Activated CD4-positive, alpha-beta T cell treated with anti-CD3 and anti-CD28 coated beads, Interleukin-2, Interleukin-4, amounts not matched to agents 100 ng/mL and 50 ng/mL, durations not matched to agents 16 hours and 8 hours (primary cell): ENCODE results near the gene SPECC1L.

ENCODE experiments used
- DNase-seq: peaks from one replicate; pipeline ENCODE4 v3.0.0-alpha.2; 2020; ENCODE audit warnings: low spot score

The SPECC1L gene

GRCh38 chr22:24428751-24429410 is 158.2 kb downstream of the SPECC1L start:
- no peak for DNase-seq

- DNase-seq = peak; percentile 82
Measured at GRCh38 chr22:24429411-24430365, 159.1 kb downstream of the SPECC1L start.

- no peak for DNase-seq
Measured at GRCh38 chr22:24430431-24431308, 160.0 kb downstream of the SPECC1L start.

- no peak for DNase-seq
Measured at GRCh38 chr22:24431309-24432034, 160.8 kb downstream of the SPECC1L start.

- DNase-seq = no peak
Measured at GRCh38 chr22:24432059-24432853, 161.6 kb downstream of the SPECC1L start.

GRCh38 chr22:24433001-24433827 is 162.6 kb downstream of the SPECC1L start:
- DNase-seq = no peak

- DNase-seq = peak; percentile 80
Measured at GRCh38 chr22:24433828-24434470, 163.3 kb downstream of the SPECC1L start.

GRCh38 chr22:24434471-24435322 is 164.1 kb downstream of the SPECC1L start:
- DNase-seq = peak; percentile 86

- no peak for DNase-seq
Measured at GRCh38 chr22:24435323-24435645, 164.7 kb downstream of the SPECC1L start.

- DNase-seq = no peak
Measured at GRCh38 chr22:24435861-24436371, 165.3 kb downstream of the SPECC1L start.

- no peak for DNase-seq
Measured at GRCh38 chr22:24436553-24436952, 165.9 kb downstream of the SPECC1L start.

- DNase-seq = no peak
Measured at GRCh38 chr22:24437091-24437490, 166.5 kb downstream of the SPECC1L start.

GRCh38 chr22:24437741-24438328 is 167.2 kb downstream of the SPECC1L start:
- peak; percentile 15 for DNase-seq

GRCh38 chr22:24440270-24440717 is 169.7 kb downstream of the SPECC1L start:
- DNase-seq = no peak

- no peak for DNase-seq
Measured at GRCh38 chr22:24440718-24441405, 170.2 kb downstream of the SPECC1L start.

- no peak for DNase-seq
Measured at GRCh38 chr22:24441406-24442351, 171.0 kb downstream of the SPECC1L start.
